ENCODE results near the gene DYNLT1.
"Not testable (repeated sequence)": the region's sequence is repeated elsewhere in the genome, so short reads cannot be mapped to it uniquely, and the experiment has no call there.

DYNLT1 gene

GRCh38 chr6:158642097-158642601 is 2.4 kb downstream of the DYNLT1 start:
- DNase-seq (ENCODE audit: low read depth, low spot score) = peak; percentile 77

- DNase-seq (ENCODE audit: low read depth, low spot score) = no peak
Measured at GRCh38 chr6:158640519-158640918, 4.0 kb downstream of the DYNLT1 start.

- no peak for DNase-seq (ENCODE audit: low read depth, low spot score)
Measured at GRCh38 chr6:158639056-158639455, 5.5 kb downstream of the DYNLT1 start.

- no peak for DNase-seq (ENCODE audit: low read depth, low spot score)
Measured at GRCh38 chr6:158638324-158638854, 6.2 kb downstream of the DYNLT1 start.

GRCh38 chr6:158636778-158637177 is 7.8 kb downstream of the DYNLT1 start:
- no peak for DNase-seq (ENCODE audit: low read depth, low spot score)

- DNase-seq (ENCODE audit: low read depth, low spot score) = no peak
Measured at GRCh38 chr6:158635427-158636073, 9.0 kb downstream of the DYNLT1 start.

GRCh38 chr6:158634695-158635426 is 9.7 kb downstream of the DYNLT1 start:
- DNase-seq (ENCODE audit: low read depth, low spot score) = no peak

- DNase-seq (ENCODE audit: low read depth, low spot score) = no peak
Measured at GRCh38 chr6:158633127-158633526, 11.4 kb downstream of the DYNLT1 start.

- not testable (repeated sequence) for DNase-seq (ENCODE audit: low read depth, low spot score)
Measured at GRCh38 chr6:158632538-158633119, 11.9 kb downstream of the DYNLT1 start.

- DNase-seq (ENCODE audit: low read depth, low spot score) = peak; percentile 85
Measured at GRCh38 chr6:158631678-158632537, 12.6 kb downstream of the DYNLT1 start.

- DNase-seq (ENCODE audit: low read depth, low spot score) = peak; percentile 65
Measured at GRCh38 chr6:158630938-158631616, 13.5 kb downstream of the DYNLT1 start.

GRCh38 chr6:158629367-158630221 is 14.9 kb downstream of the DYNLT1 start:
- no peak for DNase-seq (ENCODE audit: low read depth, low spot score)

- no peak for DNase-seq (ENCODE audit: low read depth, low spot score)
Measured at GRCh38 chr6:158628542-158628941, 16.0 kb downstream of the DYNLT1 start.

- DNase-seq (ENCODE audit: low read depth, low spot score) = no peak
Measured at GRCh38 chr6:158627940-158628211, 16.7 kb downstream of the DYNLT1 start.

GRCh38 chr6:158627168-158627939 is 17.2 kb downstream of the DYNLT1 start:
- no peak for DNase-seq (ENCODE audit: low read depth, low spot score)

GRCh38 chr6:158626360-158627167 is 18.0 kb downstream of the DYNLT1 start:
- no peak for DNase-seq (ENCODE audit: low read depth, low spot score)

GRCh38 chr6:158625881-158626305 is 18.6 kb downstream of the DYNLT1 start:
- DNase-seq (ENCODE audit: low read depth, low spot score) = no peak

All from astrocyte of the hippocampus (primary cell).